Stimulated activated CD8-positive, alpha-beta memory T cell treated with anti-CD3 and anti-CD28 coated beads, Interleukin-4, amount 100 ng/mL, for 48 hours (primary cell): Measurements from ENCODE around the gene MAP4K4.

Experiments used
- DNase-seq: peaks from one replicate; pipeline ENCODE4 v3.0.0-alpha.2; 2020

MAP4K4 gene

GRCh38 chr2:101818531-101819451 is 121.3 kb downstream of the MAP4K4 start:
- DNase-seq = no peak

DNA sequence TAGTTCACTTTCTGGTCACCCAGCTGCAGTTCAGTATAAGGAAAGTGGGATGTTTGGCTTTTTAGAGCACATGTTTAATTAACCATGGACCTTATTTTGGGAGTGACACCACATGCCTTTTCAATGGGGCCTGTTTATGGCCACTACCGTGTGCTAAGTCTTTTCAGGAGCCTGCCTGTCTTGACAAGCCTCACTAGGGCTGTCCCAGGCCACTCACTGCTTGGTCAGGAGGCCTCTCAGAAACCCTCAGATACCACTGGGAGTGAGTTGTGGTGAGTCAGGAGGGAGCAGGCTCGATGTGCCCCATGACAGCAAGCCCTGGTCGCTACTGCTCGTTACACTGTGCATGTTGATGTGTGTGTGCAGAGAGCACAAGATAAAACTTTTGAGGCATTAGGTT is 123.0 kb downstream of the MAP4K4 start:
- DNase-seq = peak; percentile 50

GRCh38 chr2:101821059-101821805 is 123.7 kb downstream of the MAP4K4 start:
- no peak for DNase-seq

DNA sequence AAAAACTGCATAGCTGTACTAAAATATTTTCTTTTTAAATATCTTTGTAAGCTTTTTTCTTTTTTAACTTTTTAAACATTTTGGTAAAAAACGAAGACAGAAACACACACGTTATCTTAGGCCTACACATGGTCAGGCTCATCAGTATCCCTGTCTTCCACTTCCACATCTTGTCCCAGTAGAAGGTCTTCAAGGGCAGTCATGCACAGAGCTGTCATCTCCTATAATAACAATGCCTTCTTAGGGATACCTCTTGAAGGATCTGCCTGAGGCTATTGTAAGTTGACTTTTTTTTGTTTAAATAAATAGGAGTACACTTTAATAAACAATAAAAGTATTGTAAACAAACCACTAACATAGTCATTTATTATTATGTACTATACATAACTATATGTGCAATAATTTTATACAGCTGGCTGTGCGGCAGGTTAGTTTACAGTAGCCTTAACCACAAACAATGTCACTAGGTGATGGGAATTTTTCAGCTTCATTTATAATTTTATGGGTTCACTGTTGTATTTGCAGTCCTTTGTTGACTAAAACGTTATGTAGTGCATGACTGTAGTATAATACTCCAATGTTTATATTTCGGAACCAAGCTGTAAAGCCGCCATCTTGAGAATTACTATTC is 124.4 kb downstream of the MAP4K4 start:
- DNase-seq = no peak

DNA sequence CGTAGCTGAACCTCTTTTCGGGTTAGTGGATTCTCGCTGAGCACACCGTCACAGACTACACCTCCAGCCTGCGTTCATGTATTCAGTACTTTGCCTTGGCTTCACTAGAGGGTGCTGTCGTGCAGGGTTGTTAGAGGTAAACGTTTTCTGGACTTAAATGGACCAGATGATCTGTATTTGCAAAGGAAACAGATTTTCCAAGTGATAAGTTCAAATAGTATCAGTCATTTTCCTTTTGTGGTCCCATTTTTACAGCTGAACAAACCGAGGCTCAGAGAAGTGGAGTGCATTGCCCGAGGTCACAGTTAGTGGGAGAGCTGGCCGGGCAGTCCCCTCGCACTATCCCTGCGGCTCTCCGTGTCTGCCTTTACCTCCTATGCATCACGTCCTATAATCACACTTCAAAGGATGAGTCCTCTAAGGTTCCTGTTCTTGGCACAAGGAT is 125.9 kb downstream of the MAP4K4 start:
- DNase-seq = peak; percentile 79

DNA sequence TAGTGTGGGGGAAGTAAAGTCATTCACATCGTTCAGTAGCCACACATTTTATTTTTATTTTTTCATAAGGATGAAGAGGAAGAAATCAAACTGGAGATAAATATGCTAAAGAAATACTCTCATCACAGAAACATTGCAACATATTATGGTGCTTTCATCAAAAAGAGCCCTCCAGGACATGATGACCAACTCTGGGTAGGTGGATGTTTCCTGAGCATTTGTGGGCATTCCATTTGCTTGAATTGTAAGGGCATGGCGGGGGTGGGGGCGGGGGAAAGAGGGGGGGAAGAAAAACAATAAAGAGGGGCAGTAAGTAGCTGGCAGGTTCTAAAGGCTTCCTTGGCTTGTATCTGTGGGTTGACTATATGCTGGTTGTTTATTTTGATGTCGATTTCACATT is 126.4 kb downstream of the MAP4K4 start:
- DNase-seq = no peak

DNA sequence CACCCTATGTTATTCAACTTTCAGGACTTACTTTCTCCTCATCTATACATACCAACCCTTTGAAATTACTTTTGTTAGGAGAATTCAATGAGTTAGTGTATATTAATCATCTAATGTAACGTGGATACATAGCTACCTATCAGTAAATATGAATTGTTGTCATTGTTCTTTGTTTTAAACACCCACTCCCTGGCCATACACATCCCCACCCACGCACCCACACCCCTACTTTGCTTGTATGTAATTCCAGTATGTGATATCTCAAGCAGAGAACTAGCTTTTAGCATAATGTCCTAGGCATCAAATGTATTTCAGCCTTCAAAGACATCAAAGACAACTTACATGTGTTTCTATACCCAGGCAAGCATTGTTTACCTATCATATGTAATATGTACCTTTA is 129.2 kb downstream of the MAP4K4 start:
- no peak for DNase-seq

DNA sequence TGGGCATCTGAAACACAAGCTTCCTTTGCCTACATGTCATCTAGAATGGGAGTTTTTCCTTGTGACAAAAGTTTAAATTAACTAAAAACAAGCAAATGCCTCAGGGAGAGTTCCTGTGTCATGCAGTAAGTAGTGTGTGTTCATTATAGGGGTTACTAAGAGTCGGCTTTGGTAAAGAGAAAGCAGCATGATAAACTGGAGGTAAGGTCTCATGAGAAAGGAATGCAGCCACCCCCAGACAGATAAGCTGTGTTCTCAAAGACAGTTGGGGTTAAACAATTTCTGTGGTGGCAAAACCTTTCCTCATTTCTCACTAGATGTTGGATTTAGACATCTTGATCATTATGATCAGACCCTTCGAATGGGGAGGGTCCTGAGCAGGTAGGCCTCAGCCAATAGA is 129.7 kb downstream of the MAP4K4 start:
- DNase-seq = no peak

DNA sequence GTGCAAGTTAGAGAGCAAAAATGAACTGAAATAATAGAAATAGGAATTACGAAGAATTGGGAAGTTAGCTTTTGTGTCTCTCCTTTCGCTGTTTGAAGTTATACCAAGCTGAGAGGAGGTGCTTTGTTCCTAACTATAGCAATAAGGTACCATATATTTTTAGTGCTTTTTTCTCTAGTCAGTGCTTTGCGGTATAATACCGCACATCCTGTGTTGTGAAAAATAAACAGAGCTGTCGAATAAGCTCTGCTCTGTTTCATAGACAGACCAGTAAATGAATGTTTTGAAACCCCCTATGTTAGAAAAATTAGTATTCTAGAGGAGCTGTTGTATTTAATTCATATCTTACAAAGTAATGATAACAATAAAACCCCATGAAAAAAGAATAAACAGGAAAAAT is 130.8 kb downstream of the MAP4K4 start:
- no peak for DNase-seq

GRCh38 chr2:101828673-101829334 is 131.3 kb downstream of the MAP4K4 start:
- DNase-seq = no peak

- DNase-seq = no peak
Observed at GRCh38 chr2:101829429-101829828, 131.9 kb downstream of the MAP4K4 start.

- no peak for DNase-seq
Observed at GRCh38 chr2:101830146-101830545, 132.6 kb downstream of the MAP4K4 start.

GRCh38 chr2:101830555-101830954 is 133.0 kb downstream of the MAP4K4 start:
- no peak for DNase-seq

DNA sequence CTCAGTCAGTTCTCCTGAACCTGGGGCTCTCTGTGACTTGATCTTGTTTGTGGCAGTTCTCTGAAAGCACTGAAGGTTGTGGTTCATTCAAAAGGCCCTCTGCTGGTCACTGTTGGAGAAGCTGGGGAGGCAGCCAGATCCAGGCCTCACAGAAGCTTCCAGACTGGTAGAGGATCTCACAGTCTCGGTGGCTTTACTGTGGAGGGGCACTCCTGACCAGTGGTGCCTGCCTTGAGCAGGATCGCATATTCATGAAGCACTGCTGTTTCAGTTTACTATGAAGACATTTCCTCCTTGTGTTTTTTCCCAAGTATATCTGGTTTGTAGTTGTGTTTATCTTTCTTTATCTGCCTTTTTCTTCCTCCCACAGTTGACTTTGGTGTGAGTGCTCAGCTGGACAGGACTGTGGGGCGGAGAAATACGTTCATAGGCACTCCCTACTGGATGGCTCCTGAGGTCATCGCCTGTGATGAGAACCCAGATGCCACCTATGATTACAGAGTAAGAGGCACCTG is 133.9 kb downstream of the MAP4K4 start:
- DNase-seq = peak; percentile 71

- DNase-seq = no peak
Observed at GRCh38 chr2:101832114-101832513, 134.6 kb downstream of the MAP4K4 start.

DNA sequence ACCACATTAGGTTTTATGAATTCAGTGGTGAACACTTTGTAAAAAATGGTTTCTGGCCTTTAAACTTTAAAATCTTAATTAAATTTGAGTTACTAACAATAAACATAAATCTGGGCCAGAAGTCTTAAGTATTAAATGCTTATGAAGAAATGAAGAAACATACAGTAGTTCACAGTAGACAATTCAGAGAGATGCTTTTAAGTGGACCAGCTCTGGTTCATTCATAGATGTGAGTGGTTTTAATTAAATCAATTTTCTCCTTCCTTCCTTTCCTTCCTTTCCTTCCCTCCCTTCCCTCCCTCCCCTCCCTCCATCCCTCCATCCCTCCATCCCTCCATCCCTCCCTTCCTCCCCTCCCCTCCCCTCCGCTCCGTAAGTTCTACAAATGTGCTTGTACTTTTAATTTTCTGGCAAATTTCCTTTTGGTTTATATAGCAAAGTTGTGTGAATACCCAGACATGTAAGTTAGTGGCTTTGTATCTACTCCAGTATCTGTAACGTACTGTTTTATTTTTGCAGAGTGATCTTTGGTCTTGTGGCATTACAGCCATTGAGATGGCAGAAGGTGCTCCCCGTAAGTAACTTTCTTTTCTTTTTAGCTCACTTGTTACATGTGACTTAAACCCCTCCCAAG is 136.5 kb downstream of the MAP4K4 start:
- no peak for DNase-seq

DNA sequence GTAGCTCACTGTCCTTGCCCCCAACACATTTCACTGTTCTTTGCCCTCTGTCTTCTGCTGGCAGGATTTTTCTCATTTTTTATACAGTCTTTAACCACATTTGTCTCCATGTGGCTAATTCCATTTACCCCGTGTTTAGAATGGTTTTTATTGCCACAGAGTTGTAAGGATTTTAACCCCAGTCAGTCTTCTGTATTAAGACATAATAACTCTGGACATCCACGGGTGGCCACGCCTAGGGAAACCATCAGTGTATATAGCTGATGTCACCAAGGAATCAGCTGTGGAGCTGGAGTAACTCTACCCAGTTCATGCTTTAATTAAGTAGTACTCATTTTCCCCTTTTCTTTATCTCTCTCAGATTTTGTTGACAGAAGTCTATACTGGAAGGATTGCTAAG is 139.8 kb downstream of the MAP4K4 start:
- no peak for DNase-seq

DNA sequence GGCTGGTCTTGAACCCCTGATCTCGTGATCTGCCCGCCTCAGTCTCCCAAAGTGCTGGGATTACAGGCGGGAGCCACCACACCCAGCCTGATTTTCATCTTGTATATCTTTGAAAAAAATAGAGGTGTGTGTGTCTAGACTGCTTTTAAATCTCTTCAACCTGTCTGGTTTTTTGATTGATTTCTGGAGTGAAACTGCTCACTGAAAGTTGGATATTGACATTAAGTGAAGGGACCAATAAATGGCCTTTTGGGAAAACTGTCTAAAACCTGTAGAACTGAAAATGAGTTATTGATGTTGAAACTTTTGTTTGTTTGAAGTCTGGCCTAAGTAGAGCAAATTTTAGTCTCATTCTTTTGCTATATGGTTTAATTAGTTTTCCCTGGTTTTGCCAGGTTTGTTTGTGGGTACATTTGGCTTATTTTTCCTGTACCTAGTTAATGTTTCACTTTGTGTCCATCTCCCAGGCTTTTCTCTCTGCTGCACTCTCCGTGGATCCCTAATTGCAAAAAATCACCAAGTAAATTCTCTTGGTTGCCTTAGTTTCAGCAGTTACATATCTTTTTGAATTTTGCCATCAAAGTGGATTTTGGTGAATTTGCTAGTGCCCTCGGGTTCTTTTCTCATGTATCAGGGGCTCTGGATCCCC is 144.3 kb downstream of the MAP4K4 start:
- DNase-seq = no peak

DNA sequence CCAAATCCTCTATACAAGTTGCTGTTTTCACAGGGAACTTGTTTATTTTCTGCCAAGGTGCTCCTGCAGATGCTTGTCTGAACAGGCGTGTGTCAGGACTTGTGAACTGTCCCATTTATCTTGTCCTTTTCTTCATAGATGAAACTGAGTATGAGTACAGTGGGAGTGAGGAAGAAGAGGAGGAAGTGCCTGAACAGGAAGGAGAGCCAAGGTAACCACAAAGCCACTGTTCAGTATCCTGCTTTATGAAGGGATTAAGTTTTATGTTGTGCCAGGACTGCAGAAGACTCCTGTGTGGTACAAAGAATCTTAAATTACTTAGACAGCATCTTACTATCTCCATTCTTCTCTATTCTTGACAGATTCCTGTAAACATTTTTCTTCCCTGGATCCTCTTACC is 145.0 kb downstream of the MAP4K4 start:
- no peak for DNase-seq

GRCh38 chr2:101843048-101843447 is 145.5 kb downstream of the MAP4K4 start:
- DNase-seq = no peak

GRCh38 chr2:101843471-101843870 is 146.0 kb downstream of the MAP4K4 start:
- DNase-seq = no peak
